DMS53 (cell line): ENCODE data around the gene GIMD1.

ENCODE experiments used
- DNase-seq: peaks from one replicate; lab custom pipeline; 2025; lab: John Stamatoyannopoulos, UW

Gene GIMD1

DNA sequence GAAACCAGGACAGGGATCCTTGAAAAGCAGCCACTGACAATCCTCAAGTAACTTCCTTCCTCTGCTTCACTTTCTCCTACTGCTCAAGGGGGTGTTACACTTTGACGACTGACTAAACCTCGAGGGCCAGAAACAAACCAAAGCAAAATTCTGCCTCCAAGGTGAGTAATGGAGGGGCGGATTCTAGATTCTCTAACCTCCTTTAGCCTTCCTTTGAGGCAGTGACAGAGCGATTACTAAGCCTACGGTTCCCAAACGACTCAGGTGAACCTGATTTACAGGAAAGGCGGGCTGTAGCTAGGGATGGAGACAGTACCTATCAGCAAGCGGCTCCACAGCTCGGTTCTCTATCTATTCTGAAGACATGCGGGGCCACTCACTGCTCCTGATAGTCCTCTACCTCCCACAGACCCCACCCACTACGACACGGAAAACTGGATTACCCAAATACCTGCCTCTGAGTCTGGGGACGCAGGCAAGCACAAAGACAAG, 53.1 kb downstream of the GIMD1 start:
- DNase-seq, result peak; percentile 89

DNA sequence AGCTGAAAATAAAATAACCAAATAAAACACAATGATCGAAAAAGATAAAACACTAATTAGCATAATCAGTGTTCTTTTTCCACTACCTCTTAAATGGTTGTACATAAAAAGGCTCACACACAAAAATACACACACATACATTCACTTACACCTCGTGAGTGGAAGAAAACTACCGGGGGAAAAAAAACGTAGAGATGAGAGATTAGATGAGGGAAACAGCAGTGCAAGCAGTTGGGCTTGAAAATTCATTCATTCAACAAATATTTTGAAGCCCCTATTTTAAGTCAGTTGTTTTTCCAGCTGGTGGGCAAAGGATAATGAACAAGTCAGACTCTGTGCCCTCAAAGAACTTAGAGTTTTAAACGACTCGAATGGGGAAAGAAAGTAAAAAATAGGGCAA, 53.6 kb downstream of the GIMD1 start:
- DNase-seq, result peak; percentile 46

DNA sequence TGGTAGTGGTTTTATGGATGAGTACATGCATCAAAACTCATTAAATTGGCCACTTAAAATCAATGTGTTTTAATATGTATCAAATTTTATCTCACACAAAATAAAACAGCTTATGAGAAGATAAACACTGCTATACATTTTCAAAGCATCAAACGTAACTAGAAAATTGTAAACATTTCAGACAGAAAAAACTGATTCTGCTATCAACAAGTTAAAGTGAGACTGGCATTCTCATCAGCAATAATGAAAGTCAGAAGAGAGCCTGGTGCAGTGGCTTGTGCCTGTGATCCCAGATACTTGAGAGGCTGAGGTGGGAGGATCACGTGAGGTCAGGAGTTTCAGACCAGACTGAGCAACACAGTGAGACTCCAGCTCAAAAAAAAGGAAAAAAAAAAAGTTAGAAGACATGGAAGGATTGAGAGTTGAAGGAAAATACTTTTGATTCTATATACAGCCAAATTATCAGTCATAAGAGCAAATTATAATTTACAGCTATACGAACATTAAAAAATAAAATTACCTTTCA, 55.5 kb downstream of the GIMD1 start:
- peak; percentile 5 for DNase-seq

DNA sequence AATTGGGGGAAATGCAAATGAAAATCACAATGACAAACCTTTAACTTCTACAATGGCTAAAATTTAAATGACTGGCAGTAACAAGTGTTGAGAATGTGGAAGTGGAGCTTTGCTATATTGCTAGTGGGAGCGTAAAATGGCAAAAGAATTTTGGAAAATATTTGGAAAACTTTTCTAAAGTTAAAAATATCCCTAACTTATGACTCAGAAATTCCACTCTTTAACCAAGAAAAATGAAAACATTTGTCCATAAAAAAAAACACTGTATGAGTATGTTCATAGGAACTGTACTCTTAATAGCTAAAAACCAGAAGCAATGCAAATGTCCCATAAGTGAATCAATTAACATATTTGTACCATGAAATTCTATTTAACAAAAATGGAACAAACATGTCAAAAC, 56.2 kb downstream of the GIMD1 start:
- no peak for DNase-seq
